GM12878 (cell line): ENCODE measurements around the gene FKBP9. TPM values are rescaled to one million over a fixed set of nuclear protein-coding genes. Genes with fewer than 3 reads are reported as not detected.

Experiments
- CEBPZ ChIP-seq: fragments of 150-350 bp; IDR thresholded peaks from 2 replicates; pipeline ENCODE4 v1.6.1; 2016; ENCODE audit warnings: low read depth, low read length
- EP300 ChIP-seq, 2 experiments: fragments of 150-350 bp in 1 of 2; IDR thresholded peaks; 2 replicates each; pipeline ENCODE4 v1.6.1; 2011 to 2012; ENCODE audit warnings: low read depth in 2 of 2, low read length in 2 of 2, borderline replicate concordance in 1 of 2, improper control_type of control experiment in 1 of 2, inconsistent platforms in 1 of 2; ENCODE audit not compliant: control insufficient read depth in 1 of 2
- GABPA ChIP-seq: IDR thresholded peaks from 2 replicates; pipeline ENCODE4 v1.6.1; 2014; ENCODE audit warnings: antibody characterized with exemption, low read depth, mild to moderate bottlenecking, inconsistent platforms
- KDM1A ChIP-seq: fragments of 200-600 bp; sonication (generic); IDR thresholded peaks from 2 replicates; pipeline ENCODE4 v1.6.1; 2016; ENCODE audit warnings: borderline replicate concordance
- POU2F2 ChIP-seq: IDR thresholded peaks from 3 replicates; pipeline ENCODE4 v1.6.1; 2011; ENCODE audit warnings: low read depth, mild to moderate bottlenecking, low read length, borderline replicate concordance
- SMAD5 ChIP-seq: IDR thresholded peaks from 2 replicates; pipeline ENCODE4 v1.6.1; 2016; ENCODE audit warnings: antibody characterized with exemption, low read depth
- polyA plus RNA-seq, 11 experiments: library from polyadenylated mRNA; depleted of rRNA in 4 of 11; unstranded in 6 of 11; stranded (reverse) in 5 of 11; fragments of >200 nt; fragmentation: Nextera tagmentation in 4 of 11; fragmentation: Illumina TruSeq in 1 of 11; extraction: Ambion mirVana in 4 of 11; extraction: Trizol in 1 of 11; gene quantifications; 1 replicate in 1 of 11; 2 replicates in 10 of 11; pipeline versions ENCODE4 v1.2.1 to v1.2.3, GENCODE V29; 2011 to 2016; ENCODE audit warnings: inconsistent platforms in 2 of 11, missing spikeins in 2 of 11, low read depth in 1 of 11
- total RNA-seq, 4 experiments: library from RNA; depleted of rRNA in 3 of 4; stranded (reverse); fragments of >200 nt in 3 of 4; fragmentation: Illumina TruSeq in 1 of 4; extraction: Trizol in 1 of 4; gene quantifications; 2 replicates each; pipeline versions ENCODE4 v1.2.1 to v1.2.3, GENCODE V29; 2013 to 2021

Gene FKBP9
- total and polyA plus RNA-seq, 10 of the 15 experiments (the other 5 are each of a cell fraction or from before 2014, with no cell fraction given), result 0.04 to 6.6 (median 2.6) TPM

- TF ChIP-seq SMAD5, result peak; percentile 81
- 0 out of 4 replicates have a peak, but pooled peaks of 1 of the 2 experiments have one; percentile 15 for TF ChIP-seq EP300 (IDR thresholded peaks at IDR 0.05; ENCODE audit: borderline replicate concordance in 1 of 2, control insufficient read depth in 1 of 2, low read depth in 2 of 2, low read length in 2 of 2)
- no peak for TF ChIP-seq GABPA
- no peak for TF ChIP-seq KDM1A
- peak; percentile 82 for TF ChIP-seq POU2F2
- no peak for TF ChIP-seq CEBPZ
Measured at GRCh38 chr7:33040803-33041516, 83.7 kb downstream of the FKBP9 start (continued).
